ENCODE measurements around the gene AR. TPM values are rescaled to one million over a fixed set of nuclear protein-coding genes. Genes with fewer than 3 reads are reported as not detected.
"Not testable (repeated sequence)": the region's sequence is repeated elsewhere in the genome, so short reads cannot be mapped to it uniquely, and the experiment has no call there.

Gene AR
- total RNA-seq, 2 experiments from 2014 or later, result 0.21 to 0.22 TPM

- POLR2A ChIA-PET, result no interaction called here
- intact Hi-C loops (cut with micrococcal nuclease), result no loop called here
- H3K4me3 Mint-ChIP-seq, result no peak overlapping the region
- H3K9me3 Mint-ChIP-seq, result peaks cover 17% of the 10 kb centered on the region
- H3K4me1 Mint-ChIP-seq (ENCODE audit: low read depth), result no peaks in the 10 kb centered on the region
- no peak for DNase-seq
- CTCF ChIA-PET, result no interaction called here
- no peaks in the 10 kb centered on the region for H3K36me3 Mint-ChIP-seq
- no peaks in the 10 kb centered on the region for H3K27me3 Mint-ChIP-seq
- no peak overlapping the region for H3K27ac Mint-ChIP-seq
These were observed 70.2 kb downstream of the AR start for GRCh38 chrX:67613996-67614395.

GRCh38 chrX:67614423-67614822 lies 70.6 kb downstream of the AR start:
- Mint-ChIP-seq H3K27ac (no peak overlapping the region), H3K9me3 (peaks cover 17% of the 10 kb centered on the region), H3K27me3 (no peaks in the 10 kb centered on the region), H3K36me3 (no peaks in the 10 kb centered on the region), H3K4me1 (ENCODE audit: low read depth) (no peaks in the 10 kb centered on the region), H3K4me3 (no peak overlapping the region)
- intact Hi-C loops (cut with micrococcal nuclease), result no loop called here
- CTCF ChIA-PET, result no interaction called here
- no peak for DNase-seq
- POLR2A ChIA-PET, result no interaction called here

- DNase-seq, result no peak
- no peaks in the 10 kb centered on the region for H3K4me1 Mint-ChIP-seq (ENCODE audit: low read depth)
- H3K27me3 Mint-ChIP-seq, result no peaks in the 10 kb centered on the region
- H3K27ac Mint-ChIP-seq, result no peak overlapping the region
- ChIA-PET CTCF (no interaction called here), POLR2A (no interaction called here)
- H3K4me3 Mint-ChIP-seq, result no peak overlapping the region
- H3K36me3 Mint-ChIP-seq, result no peaks in the 10 kb centered on the region
- H3K9me3 Mint-ChIP-seq, result peaks cover 6% of the 10 kb centered on the region
- intact Hi-C loops (cut with micrococcal nuclease), result no loop called here
These were observed 75.4 kb downstream of the AR start for GRCh38 chrX:67619253-67619652.

GRCh38 chrX:67622053-67622585 lies 78.3 kb downstream of the AR start:
- Mint-ChIP-seq H3K27ac (no peak overlapping the region), H3K4me1 (ENCODE audit: low read depth) (no peaks in the 10 kb centered on the region), H3K36me3 (no peaks in the 10 kb centered on the region), H3K9me3 (no peaks in the 10 kb centered on the region), H3K27me3 (no peaks in the 10 kb centered on the region), H3K4me3 (no peak overlapping the region)
- DNase-seq, result no peak
- ChIA-PET POLR2A (no interaction called here), CTCF (no interaction called here)
- intact Hi-C loops (cut with micrococcal nuclease), result no loop called here

GRCh38 chrX:67624325-67624724 lies 80.5 kb downstream of the AR start:
- POLR2A ChIA-PET, result no interaction called here
- no peak overlapping the region for H3K4me3 Mint-ChIP-seq
- no peaks in the 10 kb centered on the region for H3K4me1 Mint-ChIP-seq (ENCODE audit: low read depth)
- H3K36me3 Mint-ChIP-seq, result no peaks in the 10 kb centered on the region
- H3K27ac Mint-ChIP-seq, result no peak overlapping the region
- DNase-seq, result no peak
- no peaks in the 10 kb centered on the region for H3K27me3 Mint-ChIP-seq
- CTCF ChIA-PET, result no interaction called here
- H3K9me3 Mint-ChIP-seq, result no peaks in the 10 kb centered on the region
- intact Hi-C loops (cut with micrococcal nuclease), result no loop called here

GRCh38 chrX:67635424-67635823 lies 91.6 kb downstream of the AR start:
- POLR2A ChIA-PET, result no interaction called here
- Mint-ChIP-seq H3K27me3 (no peaks in the 10 kb centered on the region), H3K9me3 (no peaks in the 10 kb centered on the region), H3K27ac (no peak overlapping the region), H3K36me3 (no peaks in the 10 kb centered on the region), H3K4me1 (ENCODE audit: low read depth) (no peaks in the 10 kb centered on the region), H3K4me3 (no peak overlapping the region)
- no peak for DNase-seq
- CTCF ChIA-PET, result no interaction called here
- intact Hi-C loops (cut with micrococcal nuclease), result no loop called here

- no peak for DNase-seq
- Mint-ChIP-seq H3K9me3 (no peaks in the 10 kb centered on the region), H3K36me3 (no peaks in the 10 kb centered on the region), H3K4me3 (no peak overlapping the region), H3K27ac (no peak overlapping the region), H3K4me1 (ENCODE audit: low read depth) (no peaks in the 10 kb centered on the region), H3K27me3 (no peaks in the 10 kb centered on the region)
- intact Hi-C loops (cut with micrococcal nuclease), result no loop called here
- ChIA-PET CTCF (no interaction called here), POLR2A (no interaction called here)
These were observed 92.7 kb downstream of the AR start for GRCh38 chrX:67636532-67636931.

- H3K4me1 Mint-ChIP-seq (ENCODE audit: low read depth); POLR2A ChIA-PET; DNase-seq; H3K36me3 Mint-ChIP-seq; H3K27me3 Mint-ChIP-seq; intact Hi-C loops (cut with micrococcal nuclease); CTCF ChIA-PET; H3K9me3 Mint-ChIP-seq; H3K4me3 Mint-ChIP-seq; H3K27ac Mint-ChIP-seq: not testable (repeated sequence)
These were observed 93.5 kb downstream of the AR start for GRCh38 chrX:67637293-67637692.

- H3K4me3 Mint-ChIP-seq, result no peak overlapping the region
- no peak for DNase-seq
- intact Hi-C loops (cut with micrococcal nuclease), result no loop called here
- no peaks in the 10 kb centered on the region for H3K27me3 Mint-ChIP-seq
- no peaks in the 10 kb centered on the region for H3K4me1 Mint-ChIP-seq (ENCODE audit: low read depth)
- H3K9me3 Mint-ChIP-seq, result no peaks in the 10 kb centered on the region
- POLR2A ChIA-PET, result no interaction called here
- no peak overlapping the region for H3K27ac Mint-ChIP-seq
- no peaks in the 10 kb centered on the region for H3K36me3 Mint-ChIP-seq
- CTCF ChIA-PET, result no interaction called here
These were observed 104.5 kb downstream of the AR start for GRCh38 chrX:67648361-67648760.

- ChIA-PET CTCF (no interaction called here), POLR2A (no interaction called here)
- DNase-seq, result no peak
- Mint-ChIP-seq H3K27me3 (no peaks in the 10 kb centered on the region), H3K9me3 (no peaks in the 10 kb centered on the region), H3K4me1 (ENCODE audit: low read depth) (no peaks in the 10 kb centered on the region), H3K4me3 (no peak overlapping the region), H3K36me3 (no peaks in the 10 kb centered on the region), H3K27ac (no peak overlapping the region)
- intact Hi-C loops (cut with micrococcal nuclease), result no loop called here
These were observed 107.8 kb downstream of the AR start for GRCh38 chrX:67651437-67652142.

GRCh38 chrX:67652543-67652942 lies 108.7 kb downstream of the AR start:
- ChIA-PET CTCF (no interaction called here), POLR2A (no interaction called here)
- no peaks in the 10 kb centered on the region for H3K36me3 Mint-ChIP-seq
- H3K9me3 Mint-ChIP-seq, result no peaks in the 10 kb centered on the region
- H3K27ac Mint-ChIP-seq, result no peak overlapping the region
- no peak overlapping the region for H3K4me3 Mint-ChIP-seq
- intact Hi-C loops (cut with micrococcal nuclease), result no loop called here
- H3K4me1 Mint-ChIP-seq (ENCODE audit: low read depth), result no peaks in the 10 kb centered on the region
- H3K27me3 Mint-ChIP-seq, result no peaks in the 10 kb centered on the region
- DNase-seq, result no peak

GRCh38 chrX:67654301-67654700 lies 110.5 kb downstream of the AR start:
- Mint-ChIP-seq H3K27me3 (no peaks in the 10 kb centered on the region), H3K4me1 (ENCODE audit: low read depth) (no peaks in the 10 kb centered on the region), H3K27ac (no peak overlapping the region), H3K36me3 (no peaks in the 10 kb centered on the region), H3K4me3 (no peak overlapping the region), H3K9me3 (no peaks in the 10 kb centered on the region)
- ChIA-PET POLR2A (no interaction called here), CTCF (interaction anchor here (0.6 kb wide), 1 partner anchor 47 kb away, joined by 3 read pairs; no protein-coding TSS in a partner anchor)
- DNase-seq, result no peak
- intact Hi-C loops (cut with micrococcal nuclease), result no loop called here

GRCh38 chrX:67665583-67665982 lies 121.8 kb downstream of the AR start:
- intact Hi-C loops (cut with micrococcal nuclease), result no loop called here
- no peak for DNase-seq
- H3K27me3 Mint-ChIP-seq, result no peaks in the 10 kb centered on the region
- H3K9me3 Mint-ChIP-seq, result peaks cover 5% of the 10 kb centered on the region
- ChIA-PET POLR2A (no interaction called here), CTCF (no interaction called here)
- H3K36me3 Mint-ChIP-seq, result no peaks in the 10 kb centered on the region
- no peak overlapping the region for H3K4me3 Mint-ChIP-seq
- H3K27ac Mint-ChIP-seq, result no peak overlapping the region
- H3K4me1 Mint-ChIP-seq (ENCODE audit: low read depth), result no peaks in the 10 kb centered on the region
